Measurements from ENCODE around the gene RER1.

GRCh38 chr1:2379733-2380404, 11.8 kb upstream of the RER1 start:
- TF ChIP-seq POLR2A (IDR thresholded peaks at IDR 0.05; ENCODE audit: low read length), result no peak
- no peak for TF ChIP-seq GATA1 (IDR thresholded peaks at IDR 0.05; ENCODE audit: low read depth, low read length)

All from erythroblast (primary cell).